Erythroblast (primary cell): ENCODE data around the gene RHO.

Source experiments
- GATA1 ChIP-seq: IDR thresholded peaks from 2 replicates; pipeline ENCODE4 v1.6.1; 2011; ENCODE audit warnings: low read depth, mild to moderate bottlenecking, control low read depth, low read length, moderate library complexity
- POLR2A ChIP-seq: IDR thresholded peaks from 2 replicates; pipeline ENCODE4 v1.6.1; 2011; ENCODE audit warnings: mild to moderate bottlenecking, low read length

GRCh38 chr3:129506231-129506742 lies 22.2 kb upstream of the RHO start:
- TF ChIP-seq POLR2A = no peak
- no peak for TF ChIP-seq GATA1
